GM21526 (cell line): Measurements from ENCODE around the gene FBXO11.
"Not testable (repeated sequence)": the region's sequence is repeated elsewhere in the genome, so short reads cannot be mapped to it uniquely, and the experiment has no call there.

Experiments
- ATAC-seq: cut with Tn5 transposase; IDR thresholded peaks from one replicate; pipeline ENCODE4 v1.9.1; 2021; ENCODE audit warnings: moderate library complexity; ENCODE audit not compliant: unreplicated experiment, low FRiP score

FBXO11 gene

GRCh38 chr2:47899915-47900816, 6.1 kb downstream of the FBXO11 start:
- ATAC-seq, result no peak

- ATAC-seq, result no peak
These were observed 8.2 kb downstream of the FBXO11 start for GRCh38 chr2:47897883-47898731.

- ATAC-seq, result not testable (repeated sequence)
These were observed 9.0 kb downstream of the FBXO11 start for GRCh38 chr2:47897191-47897882.

- ATAC-seq, result no peak
These were observed 9.8 kb downstream of the FBXO11 start for GRCh38 chr2:47896450-47896968.

GRCh38 chr2:47893771-47894170, 12.5 kb downstream of the FBXO11 start:
- ATAC-seq, result no peak

GRCh38 chr2:47892338-47892730, 14.0 kb downstream of the FBXO11 start:
- no peak for ATAC-seq

GRCh38 chr2:47891369-47892337, 14.6 kb downstream of the FBXO11 start:
- no peak for ATAC-seq

- ATAC-seq, result no peak
These were observed 15.5 kb downstream of the FBXO11 start for GRCh38 chr2:47890711-47891368.

- ATAC-seq, result no peak
These were observed 17.6 kb downstream of the FBXO11 start for GRCh38 chr2:47888581-47889280.

- ATAC-seq, result no peak
These were observed 29.4 kb downstream of the FBXO11 start for GRCh38 chr2:47876912-47877311.

- no peak for ATAC-seq
These were observed 33.4 kb downstream of the FBXO11 start for GRCh38 chr2:47872941-47873340.

- no peak for ATAC-seq
These were observed 35.4 kb downstream of the FBXO11 start for GRCh38 chr2:47870641-47871540.

GRCh38 chr2:47869859-47870595, 36.3 kb downstream of the FBXO11 start:
- ATAC-seq, result no peak

GRCh38 chr2:47868611-47869352, 37.5 kb downstream of the FBXO11 start:
- ATAC-seq, result no peak

GRCh38 chr2:47867205-47867604, 39.1 kb downstream of the FBXO11 start:
- no peak for ATAC-seq

- ATAC-seq, result no peak
These were observed 41.7 kb downstream of the FBXO11 start for GRCh38 chr2:47864566-47864965.
